ENCODE data around the gene SNN.

The SNN gene

DNA sequence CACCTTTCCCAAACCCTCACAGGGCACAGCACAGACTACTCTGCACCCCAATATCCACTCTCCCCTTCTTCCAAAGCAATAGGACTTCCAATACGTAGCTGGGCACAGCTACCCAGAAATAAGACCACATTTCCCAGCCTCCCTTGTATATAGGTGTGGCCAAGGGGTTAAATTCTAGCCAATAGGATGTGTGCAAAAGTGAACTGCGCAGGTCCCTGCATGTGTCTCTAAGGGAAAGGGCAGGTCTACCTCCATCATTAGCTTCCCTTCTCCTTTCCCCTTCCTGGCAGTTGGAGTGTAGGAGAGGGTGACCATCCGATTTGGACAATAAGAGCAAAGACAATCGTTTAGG is 25.5 kb upstream of the SNN start:
- ATAC-seq, result no peak
- no peaks in the 10 kb centered on the region for H3K36me3 Mint-ChIP-seq
- peaks cover 17% of the 10 kb centered on the region for H3K4me1 Mint-ChIP-seq
- H3K27ac Mint-ChIP-seq, result no peak overlapping the region
- H3K9me3 Mint-ChIP-seq, result no peaks in the 10 kb centered on the region
- no peaks in the 10 kb centered on the region for H3K27me3 Mint-ChIP-seq
- no peak overlapping the region for H3K4me3 Mint-ChIP-seq

DNA sequence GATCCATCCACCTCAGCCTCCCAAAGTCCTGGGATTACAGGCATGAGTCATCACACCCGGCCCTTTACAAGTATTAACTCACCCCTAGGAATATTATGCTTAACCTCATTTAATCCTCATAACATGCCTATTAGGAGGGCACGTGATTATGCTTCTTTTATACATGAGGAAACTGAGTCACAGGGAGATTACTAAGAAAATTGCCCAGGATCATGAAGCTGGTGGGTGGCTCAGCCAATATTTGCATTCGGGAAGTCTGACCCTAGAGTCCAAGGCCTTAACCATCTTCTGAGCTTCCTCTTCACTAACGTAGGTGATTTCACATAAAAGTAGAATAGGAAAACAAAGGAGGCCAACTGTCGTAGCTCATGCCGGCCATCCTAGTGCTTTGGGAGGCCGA is 19.0 kb upstream of the SNN start:
- Mint-ChIP-seq H3K9me3 (no peaks in the 10 kb centered on the region), H3K27me3 (no peaks in the 10 kb centered on the region), H3K36me3 (no peaks in the 10 kb centered on the region), H3K27ac (no peak overlapping the region), H3K4me1 (peaks cover 14% of the 10 kb centered on the region), H3K4me3 (no peak overlapping the region)
- no peak for ATAC-seq

DNA sequence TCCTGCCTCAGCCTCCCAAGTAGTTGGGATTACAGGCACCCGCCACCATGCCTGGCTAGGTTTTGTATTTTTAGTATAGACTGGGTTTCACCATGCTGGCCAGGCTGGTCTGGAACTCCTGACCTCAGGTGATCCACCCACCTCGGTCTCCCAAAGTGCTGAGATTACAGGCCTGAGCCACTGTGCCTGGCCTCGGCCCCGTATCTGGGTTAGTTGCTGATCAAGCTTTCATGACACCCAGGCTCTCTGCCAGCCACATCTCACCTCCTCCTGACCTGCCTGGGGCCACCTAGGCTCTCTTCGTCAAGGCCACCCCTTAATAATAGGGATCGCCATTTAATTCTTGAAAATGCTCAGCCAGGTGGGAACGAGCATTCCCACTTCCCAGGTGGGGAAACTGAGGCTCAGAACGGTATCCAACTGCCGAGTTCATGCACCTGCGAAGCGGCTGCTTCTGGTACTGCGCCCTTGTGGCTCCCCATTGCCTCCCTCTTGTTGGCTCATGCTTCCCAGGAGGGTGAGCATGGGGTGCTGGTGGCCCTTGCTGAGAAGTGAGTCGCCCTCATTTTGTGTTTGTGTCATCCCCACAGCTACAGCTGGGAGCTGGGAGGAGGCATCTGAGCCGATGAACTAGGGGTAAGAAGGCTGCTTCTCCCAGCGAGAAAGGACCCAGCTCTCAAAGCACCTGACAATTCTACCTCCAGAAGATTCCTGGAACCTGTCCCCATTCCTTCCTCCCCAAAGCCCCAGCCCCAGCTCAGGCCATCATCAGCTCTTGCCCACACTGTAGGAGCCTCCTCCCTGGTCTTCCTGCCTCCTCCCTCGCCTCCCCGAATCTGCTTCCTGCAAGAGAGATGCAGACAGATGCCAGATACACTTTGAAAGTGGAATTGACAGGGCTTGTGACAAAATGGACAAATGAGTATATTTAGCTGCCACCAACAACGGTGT is 17.3 kb upstream of the SNN start:
- Mint-ChIP-seq H3K4me3 (no peak overlapping the region), H3K9me3 (no peaks in the 10 kb centered on the region), H3K27me3 (no peaks in the 10 kb centered on the region), H3K4me1 (peaks cover 18% of the 10 kb centered on the region), H3K36me3 (no peaks in the 10 kb centered on the region), H3K27ac (no peak overlapping the region)
- ATAC-seq, result no peak

DNA sequence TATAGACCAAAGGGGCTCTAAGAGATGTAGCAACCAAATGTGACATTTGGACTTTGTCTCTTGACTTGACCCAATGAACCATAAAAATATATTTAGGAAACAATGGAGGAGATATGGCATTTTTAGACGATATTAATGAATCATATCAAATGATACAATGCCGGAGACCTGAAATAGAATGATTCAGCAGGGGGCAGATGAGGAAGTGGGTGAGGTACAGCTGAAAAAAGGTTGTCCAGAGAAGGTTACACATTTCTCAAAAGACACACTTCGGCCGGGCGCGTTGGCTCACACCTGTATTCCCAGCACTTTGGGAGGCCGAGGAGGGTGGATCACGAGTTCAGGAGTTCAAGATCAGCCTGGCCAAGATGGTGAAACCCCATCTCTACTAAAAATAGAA is 16.5 kb upstream of the SNN start:
- Mint-ChIP-seq H3K4me1 (peaks cover 19% of the 10 kb centered on the region), H3K4me3 (no peak overlapping the region), H3K36me3 (no peaks in the 10 kb centered on the region), H3K9me3 (no peaks in the 10 kb centered on the region), H3K27ac (peak overlapping the region; percentile 23), H3K27me3 (no peaks in the 10 kb centered on the region)
- no peak for ATAC-seq

DNA sequence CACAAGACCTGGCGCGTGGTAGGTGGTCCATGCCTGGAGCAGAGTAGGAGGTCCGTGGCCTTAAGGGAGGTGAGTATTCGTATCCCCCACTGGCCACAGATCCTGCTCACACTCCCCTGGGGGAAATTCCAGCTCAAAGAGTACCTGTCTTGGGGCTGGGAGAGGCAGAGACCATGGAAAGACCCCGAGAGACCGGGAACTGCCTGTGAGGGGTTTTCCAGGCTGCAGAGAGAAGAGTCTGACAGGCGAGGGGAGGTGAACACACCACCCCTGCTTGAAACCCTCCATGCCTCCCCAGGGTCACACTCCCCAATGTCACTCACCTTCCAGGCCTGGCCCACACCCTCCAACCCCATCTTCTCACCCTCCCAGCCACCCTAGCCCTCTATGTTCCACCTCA is 12.6 kb upstream of the SNN start:
- H3K27ac Mint-ChIP-seq, result no peak overlapping the region
- peaks cover 19% of the 10 kb centered on the region for H3K4me1 Mint-ChIP-seq
- H3K36me3 Mint-ChIP-seq, result no peaks in the 10 kb centered on the region
- no peaks in the 10 kb centered on the region for H3K9me3 Mint-ChIP-seq
- no peak overlapping the region for H3K4me3 Mint-ChIP-seq
- no peaks in the 10 kb centered on the region for H3K27me3 Mint-ChIP-seq
- no peak for ATAC-seq

DNA sequence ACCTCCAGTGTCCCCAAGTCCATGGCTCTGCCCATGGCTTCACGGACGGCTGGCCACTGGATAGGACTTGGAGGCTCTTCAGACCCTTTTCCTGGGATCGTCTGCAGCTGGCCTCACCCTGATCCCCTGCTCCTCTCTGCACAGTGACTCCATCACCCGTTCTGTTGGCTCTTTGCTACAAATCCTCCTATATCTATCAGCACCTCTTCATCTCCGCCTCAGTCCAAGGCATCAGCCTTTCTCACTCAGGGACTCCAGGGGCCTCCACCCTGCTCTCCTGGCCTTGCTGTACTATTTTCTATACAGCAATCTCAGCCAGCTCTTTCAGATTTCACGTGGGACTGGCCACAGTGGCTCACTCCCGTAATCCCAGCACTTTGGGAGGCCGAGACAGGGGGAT is 10.7 kb upstream of the SNN start:
- ATAC-seq, result no peak
- Mint-ChIP-seq H3K36me3 (no peaks in the 10 kb centered on the region), H3K4me3 (no peak overlapping the region), H3K27ac (no peak overlapping the region), H3K27me3 (no peaks in the 10 kb centered on the region), H3K4me1 (peaks cover 5% of the 10 kb centered on the region), H3K9me3 (no peaks in the 10 kb centered on the region)

DNA sequence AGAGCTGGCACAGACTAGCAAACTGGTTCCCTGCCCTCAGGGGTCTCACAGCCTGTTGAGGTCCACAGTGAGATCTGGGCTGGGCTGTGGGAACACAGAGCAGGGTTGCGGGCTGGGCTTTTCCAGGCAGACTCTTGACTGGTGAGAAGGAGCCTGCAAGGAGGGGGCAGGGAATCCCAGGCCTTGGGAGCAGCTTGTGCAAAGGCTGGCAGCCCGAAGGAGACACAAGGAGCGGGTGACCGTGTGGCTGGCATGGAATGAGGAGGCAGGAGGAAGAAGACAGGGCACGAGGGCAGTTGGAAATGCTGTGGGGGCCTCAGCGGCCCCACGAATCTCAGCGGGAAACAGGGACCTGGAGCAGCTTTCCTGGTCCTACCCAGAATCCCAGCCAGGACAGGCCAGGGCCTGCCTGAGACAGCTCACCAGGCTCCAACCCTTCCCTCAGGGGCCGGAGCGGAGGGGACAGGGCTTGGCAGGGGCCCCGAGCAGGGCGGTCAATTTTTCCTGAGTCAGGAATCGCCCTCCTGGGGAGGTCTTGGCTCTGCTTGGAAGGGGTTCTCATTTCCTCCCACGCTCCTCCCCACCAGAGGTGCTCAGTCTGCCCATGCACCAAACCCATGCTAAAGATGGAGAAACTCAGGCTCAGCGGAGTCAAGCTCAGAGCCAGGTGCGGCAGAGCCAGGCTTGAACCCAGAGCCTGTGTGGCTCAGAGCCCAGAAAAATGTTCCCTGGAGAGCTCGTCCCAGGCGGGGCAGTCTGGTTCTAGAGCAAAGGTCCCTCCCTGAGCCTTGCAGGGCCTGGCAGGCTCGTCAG is 9.2 kb upstream of the SNN start:
- Mint-ChIP-seq H3K4me1 (peaks cover 9% of the 10 kb centered on the region), H3K27me3 (no peaks in the 10 kb centered on the region), H3K27ac (no peak overlapping the region), H3K36me3 (no peaks in the 10 kb centered on the region), H3K9me3 (no peaks in the 10 kb centered on the region), H3K4me3 (no peak overlapping the region)
- no peak for ATAC-seq

DNA sequence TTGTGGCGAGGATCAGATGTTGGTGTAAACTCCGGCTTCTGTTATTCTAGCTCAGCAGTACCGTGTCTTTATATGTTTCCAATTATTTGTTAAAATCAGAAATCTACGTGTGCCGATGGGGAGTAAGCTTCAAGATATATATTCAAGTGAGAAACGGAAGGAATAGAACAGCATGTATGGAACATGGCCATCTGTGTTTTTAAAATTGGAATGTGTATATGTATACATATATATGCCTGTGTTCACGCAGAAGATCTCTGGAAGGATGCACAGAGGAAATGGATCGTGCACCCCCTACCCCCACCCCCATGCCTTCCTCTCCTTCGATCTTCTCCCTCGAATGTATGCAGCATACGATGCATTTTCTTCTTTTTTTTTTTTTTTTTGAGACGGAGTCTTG is 7.7 kb upstream of the SNN start:
- no peak for ATAC-seq
- Mint-ChIP-seq H3K27me3 (no peaks in the 10 kb centered on the region), H3K9me3 (no peaks in the 10 kb centered on the region), H3K36me3 (no peaks in the 10 kb centered on the region), H3K27ac (no peak overlapping the region), H3K4me3 (no peak overlapping the region), H3K4me1 (peaks cover 24% of the 10 kb centered on the region)

DNA sequence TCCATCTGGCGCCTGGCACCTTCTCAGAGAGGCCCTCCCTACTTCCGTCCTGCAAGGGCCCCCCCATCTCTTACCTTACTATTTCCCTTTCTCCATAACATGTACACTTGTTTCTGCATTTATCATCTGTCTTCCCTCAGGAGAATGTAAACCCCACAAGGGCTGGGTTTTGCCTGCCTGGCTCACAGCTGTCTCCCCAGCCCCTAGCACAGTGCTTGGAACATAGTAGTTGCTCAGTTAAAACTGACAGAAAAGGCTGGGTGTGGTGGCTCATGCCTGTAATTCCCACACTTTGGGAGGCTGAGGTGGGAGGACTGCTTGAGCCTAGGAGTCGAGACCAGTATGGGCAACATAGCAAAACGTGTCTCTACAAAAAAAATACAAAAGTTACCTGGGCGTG is 5.7 kb upstream of the SNN start:
- no peaks in the 10 kb centered on the region for H3K9me3 Mint-ChIP-seq
- H3K4me1 Mint-ChIP-seq, result peaks cover 28% of the 10 kb centered on the region
- no peak for ATAC-seq
- H3K27me3 Mint-ChIP-seq, result no peaks in the 10 kb centered on the region
- H3K27ac Mint-ChIP-seq, result no peak overlapping the region
- H3K4me3 Mint-ChIP-seq, result no peak overlapping the region
- H3K36me3 Mint-ChIP-seq, result no peaks in the 10 kb centered on the region

DNA sequence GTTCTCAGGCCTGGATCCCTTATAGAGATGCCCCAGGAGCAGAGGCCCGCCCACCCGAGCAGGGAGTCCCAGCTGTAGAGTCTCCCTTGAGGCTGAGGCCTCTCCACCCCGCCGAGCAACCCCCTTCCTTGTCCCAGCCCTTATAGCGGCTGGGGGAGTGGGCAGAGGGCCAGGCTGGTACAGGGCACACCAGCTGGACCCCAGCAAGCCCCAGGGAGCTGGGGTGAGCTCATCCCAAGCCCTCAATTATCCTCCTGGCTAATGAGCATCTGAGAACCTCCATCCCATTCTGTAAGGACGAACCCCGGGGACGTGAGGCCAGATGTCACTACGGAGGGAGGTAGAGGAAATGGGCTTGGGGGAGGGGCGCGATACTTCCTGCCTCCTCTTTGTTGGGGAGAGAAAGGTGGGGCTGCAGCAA is 3.2 kb upstream of the SNN start:
- no peaks in the 10 kb centered on the region for H3K36me3 Mint-ChIP-seq
- H3K27me3 Mint-ChIP-seq, result no peaks in the 10 kb centered on the region
- no peaks in the 10 kb centered on the region for H3K9me3 Mint-ChIP-seq
- H3K4me1 Mint-ChIP-seq, result peaks cover 36% of the 10 kb centered on the region
- no peak for ATAC-seq
- H3K27ac Mint-ChIP-seq, result peak overlapping the region; percentile 67
- no peak overlapping the region for H3K4me3 Mint-ChIP-seq

DNA sequence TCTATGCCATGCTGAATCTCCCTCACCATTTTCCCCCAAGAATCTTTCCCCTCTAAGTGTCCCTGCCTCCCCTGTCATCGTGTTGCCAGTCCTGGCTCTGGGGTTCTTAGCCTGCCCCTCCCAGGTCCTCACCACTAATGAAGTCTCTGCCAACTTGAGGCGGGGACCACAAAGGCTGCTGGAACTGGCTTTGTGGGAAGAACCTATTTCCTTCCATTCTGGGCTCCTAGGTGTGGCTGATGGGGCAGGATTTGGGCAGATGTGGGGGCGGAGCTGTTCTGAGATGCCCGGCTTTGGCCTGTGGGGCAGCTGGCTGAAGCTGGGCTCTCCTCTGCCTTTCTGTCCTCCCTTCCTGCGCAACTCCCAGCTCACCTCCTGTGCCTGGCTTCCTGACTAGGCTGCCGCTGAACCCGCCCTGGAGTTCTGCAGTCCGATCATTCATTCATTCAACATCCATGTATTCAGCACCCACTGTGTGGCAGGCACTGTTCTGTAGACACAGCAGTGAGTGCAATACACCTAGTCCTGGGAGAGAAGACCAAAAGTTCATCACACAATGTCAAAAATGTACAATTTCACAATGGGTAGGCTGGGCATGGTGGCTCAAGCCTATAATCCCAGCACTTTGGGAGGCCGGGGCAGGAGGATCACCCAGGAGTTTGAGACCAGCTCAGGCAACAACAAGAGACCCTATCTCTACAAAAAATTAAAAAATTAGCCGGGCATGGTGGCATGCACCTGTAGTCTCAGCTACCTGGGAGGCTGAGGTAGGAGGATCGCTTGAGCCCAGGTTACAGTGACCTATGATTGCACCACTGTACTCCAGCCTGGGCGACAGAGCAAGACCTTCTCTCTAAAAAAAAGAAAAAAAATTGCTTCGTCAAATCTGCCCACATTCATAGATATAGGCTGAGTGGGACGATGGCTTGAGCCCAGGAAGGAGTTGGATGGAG is 1.9 kb upstream of the SNN start:
- H3K9me3 Mint-ChIP-seq, result no peaks in the 10 kb centered on the region
- peak overlapping the region; percentile 67 for H3K27ac Mint-ChIP-seq
- peak overlapping the region; percentile 54 for H3K4me3 Mint-ChIP-seq

DNA sequence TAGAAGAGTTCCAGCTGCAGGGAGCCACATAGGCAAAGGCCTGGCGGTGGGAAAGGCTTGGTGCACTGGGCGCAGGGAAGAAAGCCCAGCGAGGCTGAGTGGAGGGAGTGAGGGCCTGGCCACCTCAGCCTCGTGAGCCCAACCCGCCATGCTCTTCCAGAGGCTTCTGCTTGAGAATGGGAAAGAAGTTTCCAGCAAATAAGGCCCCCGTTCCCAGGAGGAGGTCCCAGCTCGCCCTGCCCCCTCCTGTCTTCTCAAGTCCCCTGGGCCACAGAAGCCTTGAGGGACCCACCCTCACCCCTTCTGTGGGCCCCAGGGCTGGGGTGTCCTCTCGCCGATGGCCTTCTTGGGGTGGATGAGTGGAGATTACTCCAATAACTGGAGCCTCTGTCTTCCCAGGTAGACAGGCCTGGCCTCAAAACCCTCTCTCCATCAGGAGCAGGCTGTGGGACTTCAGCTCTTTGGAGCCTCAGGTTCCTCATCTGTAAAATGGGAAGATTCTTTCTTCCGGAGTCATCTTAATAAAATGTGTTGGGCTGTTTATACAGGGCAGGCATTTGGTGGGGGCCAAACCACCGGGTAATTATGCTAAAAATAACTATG is 933 bp upstream of the SNN start:
- Mint-ChIP-seq H3K27me3 (no peaks in the 10 kb centered on the region), H3K27ac (peak overlapping the region; percentile 30), H3K9me3 (no peaks in the 10 kb centered on the region), H3K36me3 (no peaks in the 10 kb centered on the region), H3K4me3 (peak overlapping the region; percentile 54), H3K4me1 (peaks cover 58% of the 10 kb centered on the region)
- no peak for ATAC-seq

More for the DNA sequence above, 1.9 kb upstream of the SNN start:
- no peaks in the 10 kb centered on the region for H3K27me3 Mint-ChIP-seq
- no peaks in the 10 kb centered on the region for H3K36me3 Mint-ChIP-seq
- peaks cover 49% of the 10 kb centered on the region for H3K4me1 Mint-ChIP-seq
- no peak for ATAC-seq

DNA sequence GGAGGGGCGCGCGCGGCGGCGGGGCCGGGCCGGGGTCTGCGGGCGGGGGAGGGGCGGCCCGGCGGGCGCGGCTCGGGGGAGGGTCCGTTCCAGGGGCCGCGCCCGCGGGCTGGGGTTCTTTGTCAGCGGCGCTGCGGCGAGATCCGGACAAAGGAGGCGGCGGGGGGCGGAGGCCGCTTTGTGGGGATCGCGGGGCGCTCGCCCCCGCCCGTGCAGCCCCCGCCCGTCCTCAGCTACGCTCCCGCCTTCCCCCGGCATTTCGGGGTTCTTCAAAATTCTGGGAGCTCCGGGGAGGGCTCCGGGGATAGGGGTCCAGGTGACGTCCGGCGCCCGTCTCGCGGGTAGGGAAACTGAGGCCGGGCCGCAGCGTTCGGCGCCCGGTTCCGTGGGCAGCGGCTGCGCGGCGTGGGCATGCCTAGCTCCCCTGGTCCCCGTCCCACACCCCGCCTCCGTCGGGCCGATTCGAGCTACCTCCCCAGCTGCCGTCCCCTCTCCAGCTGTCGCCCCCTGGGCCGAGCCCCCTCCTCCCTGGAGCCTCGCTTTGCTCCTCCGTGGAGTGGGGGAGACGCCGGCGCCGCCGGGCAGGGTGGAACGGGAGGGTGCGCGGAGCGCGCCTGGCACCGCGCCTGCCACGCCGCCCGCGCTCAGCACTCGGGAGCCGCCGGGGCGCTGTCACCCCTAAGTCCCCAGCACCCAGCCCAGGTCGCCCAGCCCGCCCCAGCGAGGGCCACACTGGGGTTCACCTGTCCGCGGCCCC is 546 bp downstream of the SNN start:
- no peaks in the 10 kb centered on the region for H3K9me3 Mint-ChIP-seq
- H3K4me3 Mint-ChIP-seq, result peak overlapping the region; percentile 89
- peak; percentile 1 for ATAC-seq
- H3K36me3 Mint-ChIP-seq, result no peaks in the 10 kb centered on the region
- H3K27ac Mint-ChIP-seq, result peak overlapping the region; percentile 94
- peaks cover 72% of the 10 kb centered on the region for H3K4me1 Mint-ChIP-seq
- no peaks in the 10 kb centered on the region for H3K27me3 Mint-ChIP-seq

Data from stimulated activated memory B cell treated with anti-CD40 and anti-IgM and Interleukin-4, amounts not matched to agents 10 μg/mL and 1 μg/mL and 100 μg/mL, for 72 hours (primary cell).